GM19043 (cell line): ENCODE measurements around the gene RSF1.
"Not testable (repeated sequence)": the region's sequence is repeated elsewhere in the genome, so short reads cannot be mapped to it uniquely, and the experiment has no call there.

Experiments
- ATAC-seq: cut with Tn5 transposase; IDR thresholded peaks from one replicate; pipeline ENCODE4 v1.9.1; 2021; ENCODE audit warnings: low read depth; ENCODE audit not compliant: unreplicated experiment

RSF1 gene, protein sequence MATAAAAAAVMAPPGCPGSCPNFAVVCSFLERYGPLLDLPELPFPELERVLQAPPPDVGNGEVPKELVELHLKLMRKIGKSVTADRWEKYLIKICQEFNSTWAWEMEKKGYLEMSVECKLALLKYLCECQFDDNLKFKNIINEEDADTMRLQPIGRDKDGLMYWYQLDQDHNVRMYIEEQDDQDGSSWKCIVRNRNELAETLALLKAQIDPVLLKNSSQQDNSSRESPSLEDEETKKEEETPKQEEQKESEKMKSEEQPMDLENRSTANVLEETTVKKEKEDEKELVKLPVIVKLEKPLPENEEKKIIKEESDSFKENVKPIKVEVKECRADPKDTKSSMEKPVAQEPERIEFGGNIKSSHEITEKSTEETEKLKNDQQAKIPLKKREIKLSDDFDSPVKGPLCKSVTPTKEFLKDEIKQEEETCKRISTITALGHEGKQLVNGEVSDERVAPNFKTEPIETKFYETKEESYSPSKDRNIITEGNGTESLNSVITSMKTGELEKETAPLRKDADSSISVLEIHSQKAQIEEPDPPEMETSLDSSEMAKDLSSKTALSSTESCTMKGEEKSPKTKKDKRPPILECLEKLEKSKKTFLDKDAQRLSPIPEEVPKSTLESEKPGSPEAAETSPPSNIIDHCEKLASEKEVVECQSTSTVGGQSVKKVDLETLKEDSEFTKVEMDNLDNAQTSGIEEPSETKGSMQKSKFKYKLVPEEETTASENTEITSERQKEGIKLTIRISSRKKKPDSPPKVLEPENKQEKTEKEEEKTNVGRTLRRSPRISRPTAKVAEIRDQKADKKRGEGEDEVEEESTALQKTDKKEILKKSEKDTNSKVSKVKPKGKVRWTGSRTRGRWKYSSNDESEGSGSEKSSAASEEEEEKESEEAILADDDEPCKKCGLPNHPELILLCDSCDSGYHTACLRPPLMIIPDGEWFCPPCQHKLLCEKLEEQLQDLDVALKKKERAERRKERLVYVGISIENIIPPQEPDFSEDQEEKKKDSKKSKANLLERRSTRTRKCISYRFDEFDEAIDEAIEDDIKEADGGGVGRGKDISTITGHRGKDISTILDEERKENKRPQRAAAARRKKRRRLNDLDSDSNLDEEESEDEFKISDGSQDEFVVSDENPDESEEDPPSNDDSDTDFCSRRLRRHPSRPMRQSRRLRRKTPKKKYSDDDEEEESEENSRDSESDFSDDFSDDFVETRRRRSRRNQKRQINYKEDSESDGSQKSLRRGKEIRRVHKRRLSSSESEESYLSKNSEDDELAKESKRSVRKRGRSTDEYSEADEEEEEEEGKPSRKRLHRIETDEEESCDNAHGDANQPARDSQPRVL (N-terminal part only)

DNA sequence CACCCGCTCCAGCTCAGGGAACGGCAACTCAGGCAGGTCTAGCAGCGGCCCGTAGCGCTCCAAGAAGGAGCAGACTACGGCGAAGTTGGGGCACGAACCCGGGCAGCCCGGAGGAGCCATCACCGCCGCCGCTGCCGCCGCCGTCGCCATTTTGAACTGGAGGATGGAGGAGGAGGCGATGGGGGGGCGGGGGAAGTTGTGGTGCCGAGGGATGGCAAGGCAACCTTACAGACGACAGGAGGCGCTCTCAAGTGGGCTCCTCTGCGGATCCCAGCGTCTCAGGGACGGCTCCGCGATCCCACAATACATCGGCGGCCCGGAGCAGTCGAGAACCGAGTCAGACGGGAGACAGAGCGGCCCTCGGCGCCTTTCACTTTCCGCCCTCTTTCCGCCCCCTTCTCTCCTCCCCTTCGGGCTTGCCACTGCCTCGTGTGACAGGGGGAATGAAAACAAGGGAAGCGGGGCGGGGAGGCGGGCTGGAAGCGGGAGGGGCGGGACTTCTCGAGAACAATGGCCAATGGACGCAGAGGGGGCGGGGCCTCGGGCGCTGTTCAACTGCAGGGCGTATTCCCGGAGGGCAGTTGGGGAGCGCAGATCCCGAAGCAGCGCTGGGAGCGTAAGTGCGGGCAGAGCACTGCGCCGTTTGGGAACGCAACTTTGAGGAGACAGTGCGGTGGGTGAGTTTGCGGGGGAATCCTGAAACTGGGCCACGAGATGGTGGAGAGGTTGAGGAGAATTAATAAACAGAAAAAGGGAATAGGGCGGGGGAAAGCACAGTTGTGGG is at the start of gene RSF1, which contains the start of gene AAMDC:
RSF1 (minus strand) TSS at position 158 of the 784 bp plus-strand sequence; CDS start at position 150, 8 bp downstream.
AAMDC (plus strand) TSS at position 580 of the 784 bp plus-strand sequence. CDS start 21,353 bp downstream, outside the sequence.
- peak; percentile 80 for ATAC-seq

DNA sequence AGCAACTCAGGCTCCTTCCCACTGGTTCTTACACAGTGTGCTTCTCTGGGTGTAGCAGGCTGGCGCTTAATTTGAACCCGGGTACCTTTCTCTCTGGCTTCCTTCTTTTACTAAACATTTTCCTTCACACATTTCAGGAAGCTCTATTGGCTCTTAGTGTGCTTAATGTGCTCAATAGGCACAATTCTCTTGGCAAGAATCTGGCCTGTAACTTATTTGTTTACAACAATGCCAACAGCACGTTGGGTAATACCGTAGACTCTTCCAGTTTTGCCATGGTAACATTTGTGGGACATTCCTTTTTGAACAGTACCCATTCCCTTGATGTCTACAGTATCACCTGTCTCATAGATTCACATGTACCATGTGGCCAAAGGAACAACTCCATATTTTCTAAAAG is 48.2 kb upstream of the RSF1 start:
- ATAC-seq: no peak

GRCh38 chr11:77866336-77866735 is 45.8 kb upstream of the RSF1 start:
- ATAC-seq: no peak

GRCh38 chr11:77865805-77866204 is 45.3 kb upstream of the RSF1 start:
- no peak for ATAC-seq

DNA sequence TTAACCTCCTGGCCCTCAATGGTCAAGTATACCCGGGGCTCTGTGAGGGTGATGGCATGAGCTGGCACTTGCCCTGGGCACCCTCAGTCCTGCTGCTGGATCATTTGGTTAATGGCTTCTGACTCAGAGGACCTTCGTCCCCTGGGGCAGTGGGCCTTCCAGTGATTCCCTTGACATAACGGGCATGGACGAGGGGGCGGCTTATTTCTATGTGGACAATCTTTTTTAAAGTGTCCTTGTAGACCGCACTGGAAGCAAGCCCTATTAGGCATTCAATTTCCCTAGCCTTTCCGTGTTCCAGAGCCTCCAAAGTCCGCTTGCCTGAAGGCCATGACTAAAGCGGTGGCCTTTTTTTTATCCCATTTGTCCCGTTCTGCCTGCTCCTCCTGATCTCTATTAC is 40.9 kb upstream of the RSF1 start:
- ATAC-seq: not testable (repeated sequence)

GRCh38 chr11:77857906-77858457 is 37.5 kb upstream of the RSF1 start:
- ATAC-seq: not testable (repeated sequence)

DNA sequence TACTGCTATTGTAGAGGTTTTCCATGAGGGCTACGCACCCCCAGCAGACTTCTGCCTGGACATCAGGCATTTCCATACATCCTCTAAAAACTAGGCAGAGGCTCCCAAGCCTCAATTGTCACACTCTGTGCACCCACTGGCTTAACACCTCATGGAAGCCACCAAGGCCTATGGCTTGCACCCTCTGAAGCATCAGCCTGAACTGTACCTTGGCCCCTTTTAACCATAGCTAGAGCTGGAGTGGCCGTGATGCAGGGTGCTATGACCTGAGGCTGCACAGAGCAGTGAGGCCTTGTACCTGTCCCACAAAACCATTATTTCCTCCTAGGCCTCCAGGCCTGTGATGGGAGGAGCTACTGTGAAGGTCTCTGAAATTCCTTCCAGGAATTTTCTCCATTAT is 34.3 kb upstream of the RSF1 start:
- ATAC-seq: no peak

- ATAC-seq: no peak
Observed at GRCh38 chr11:77851503-77851902, 31.0 kb upstream of the RSF1 start.

DNA sequence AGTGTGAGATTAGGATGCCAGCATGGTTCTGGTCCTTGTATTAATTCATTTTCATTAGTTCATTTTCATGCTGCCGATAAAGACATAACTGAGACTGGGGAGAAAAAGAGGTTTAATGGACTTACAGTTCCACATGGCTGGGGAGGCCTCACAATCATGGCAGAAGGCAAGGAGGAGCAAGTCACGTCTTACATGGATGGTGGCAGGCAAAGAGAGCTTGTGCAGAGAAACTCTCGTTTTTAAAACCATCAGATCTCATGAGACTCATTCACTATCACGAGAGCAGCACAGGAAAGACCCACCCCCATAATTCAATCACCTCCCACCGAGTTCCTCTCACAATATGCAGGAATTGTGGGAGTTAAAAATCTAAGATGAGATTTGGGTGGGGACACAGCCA is 23.2 kb upstream of the RSF1 start:
- not testable (repeated sequence) for ATAC-seq

DNA sequence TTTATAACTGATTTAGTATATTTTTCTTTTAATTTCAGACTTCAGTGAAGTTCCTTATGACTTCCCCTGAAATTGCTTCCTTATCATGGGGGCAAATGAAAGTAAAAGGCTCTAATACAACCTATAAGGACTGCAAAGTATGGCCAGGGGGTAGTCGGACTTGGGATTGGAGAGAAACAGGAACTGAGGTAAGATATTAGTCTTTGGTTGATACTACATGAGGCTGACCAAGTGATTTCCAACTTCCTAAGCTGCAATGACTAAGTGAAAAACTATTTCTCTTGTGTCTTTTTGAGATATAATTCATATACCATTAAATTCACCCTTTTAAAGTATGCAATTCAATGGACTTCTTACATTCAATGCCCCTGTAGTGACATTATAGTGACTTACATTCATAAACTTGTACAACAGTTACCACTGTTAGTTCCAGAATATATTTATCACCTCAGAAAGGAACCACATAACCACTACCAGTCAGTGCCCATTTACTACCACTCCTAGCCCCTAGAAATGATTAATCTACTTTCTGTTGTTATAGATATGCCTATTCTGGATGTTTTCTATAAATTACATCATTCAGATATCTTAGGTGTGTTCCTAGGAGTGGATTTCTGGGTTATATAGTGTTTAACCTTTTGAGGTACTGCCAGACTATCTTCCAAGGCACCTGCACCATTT is 22.1 kb upstream of the RSF1 start:
- no peak for ATAC-seq

DNA sequence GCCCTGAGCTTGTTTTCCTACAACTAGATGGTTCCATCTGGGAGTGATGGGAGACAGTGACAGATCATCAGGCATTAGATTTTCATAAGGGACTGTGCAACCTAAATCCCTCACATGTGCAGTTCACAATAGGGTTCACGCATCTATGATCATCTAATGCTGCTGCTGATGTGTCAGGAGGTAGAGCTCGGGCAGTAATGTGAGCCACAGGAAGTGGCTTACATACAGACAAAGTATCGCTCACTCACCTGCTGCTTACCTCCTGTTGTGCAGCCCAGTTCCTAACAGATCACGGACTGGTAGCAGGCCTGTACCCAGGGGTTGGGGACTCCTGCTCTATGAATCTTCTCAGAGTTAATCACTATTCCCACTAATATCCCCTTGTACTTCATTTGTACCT is 12.8 kb upstream of the RSF1 start:
- no peak for ATAC-seq

GRCh38 chr11:77828926-77829325 is 8.4 kb upstream of the RSF1 start:
- ATAC-seq: no peak

GRCh38 chr11:77823775-77824174 is 3.3 kb upstream of the RSF1 start:
- ATAC-seq: no peak

DNA sequence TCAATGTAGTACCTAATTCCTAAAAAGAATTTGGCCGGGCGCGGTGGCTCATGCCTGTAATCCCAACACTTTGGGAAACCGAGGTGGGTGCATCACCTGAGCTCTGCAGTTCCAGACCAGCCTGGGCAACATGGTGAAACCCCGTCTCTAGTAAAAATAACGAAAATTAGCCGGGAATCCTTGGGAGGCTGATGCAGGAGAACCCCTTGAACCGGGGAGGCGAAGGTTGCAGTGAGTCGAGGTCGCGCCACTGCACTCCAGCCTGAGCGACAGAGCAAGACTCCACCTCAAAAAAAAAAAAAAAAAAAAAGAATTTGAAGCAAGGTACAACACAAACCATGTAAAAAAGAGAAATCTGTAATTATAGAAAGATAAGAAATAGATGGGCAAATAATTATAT is 1.6 kb upstream of the RSF1 start:
- not testable (repeated sequence) for ATAC-seq

GRCh38 chr11:77821349-77821851 is 878 bp upstream of the RSF1 start:
- ATAC-seq: no peak

- ATAC-seq: peak; percentile 5
Observed at GRCh38 chr11:77819921-77820564, 479 bp downstream of the RSF1 start.

DNA sequence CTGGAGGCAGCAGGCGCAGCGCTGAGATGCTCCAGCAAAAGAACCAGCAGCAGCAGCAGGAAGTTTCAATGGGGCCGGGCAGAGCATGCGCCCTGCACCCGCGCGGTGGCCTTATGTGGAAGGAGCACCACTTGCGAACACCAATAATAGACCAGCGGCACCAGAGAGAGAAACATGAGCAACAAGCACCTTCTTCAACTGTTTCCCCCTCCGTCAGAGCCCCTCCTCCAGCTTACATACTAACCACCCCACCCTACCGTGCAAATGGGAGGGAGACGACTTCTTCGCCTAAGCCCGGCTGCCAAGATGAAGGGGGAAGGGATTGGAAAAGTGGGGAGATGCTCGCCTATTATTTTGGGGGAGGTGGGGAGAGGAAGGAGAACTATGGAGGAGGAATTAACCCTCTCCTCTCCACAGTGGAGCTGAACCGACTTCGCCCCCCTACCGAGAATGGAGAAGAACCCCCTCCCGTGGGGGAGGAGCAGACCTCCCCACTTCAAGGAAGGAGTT is 1.1 kb downstream of the RSF1 start:
- peak; percentile 61 for ATAC-seq

DNA sequence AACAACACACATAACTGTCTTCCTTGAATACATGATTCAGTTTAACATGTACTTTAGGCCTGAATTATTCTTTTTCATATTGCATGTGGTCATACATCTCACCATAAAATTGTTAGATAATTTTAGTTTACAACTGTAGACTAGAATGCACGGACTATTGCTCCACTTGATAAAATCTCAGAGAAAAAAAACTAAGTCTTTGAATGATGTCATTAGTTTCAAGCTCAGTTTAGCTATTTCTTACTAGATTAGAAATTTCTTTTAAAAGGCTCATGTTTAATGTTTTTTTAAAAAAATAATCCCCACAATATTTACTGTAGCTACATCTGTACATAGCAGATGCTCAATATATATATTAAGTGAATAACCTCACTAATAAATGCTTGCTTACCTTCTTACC is 5.1 kb downstream of the RSF1 start:
- ATAC-seq: no peak
